ENCODE measurements around the gene SGCA.

DNA sequence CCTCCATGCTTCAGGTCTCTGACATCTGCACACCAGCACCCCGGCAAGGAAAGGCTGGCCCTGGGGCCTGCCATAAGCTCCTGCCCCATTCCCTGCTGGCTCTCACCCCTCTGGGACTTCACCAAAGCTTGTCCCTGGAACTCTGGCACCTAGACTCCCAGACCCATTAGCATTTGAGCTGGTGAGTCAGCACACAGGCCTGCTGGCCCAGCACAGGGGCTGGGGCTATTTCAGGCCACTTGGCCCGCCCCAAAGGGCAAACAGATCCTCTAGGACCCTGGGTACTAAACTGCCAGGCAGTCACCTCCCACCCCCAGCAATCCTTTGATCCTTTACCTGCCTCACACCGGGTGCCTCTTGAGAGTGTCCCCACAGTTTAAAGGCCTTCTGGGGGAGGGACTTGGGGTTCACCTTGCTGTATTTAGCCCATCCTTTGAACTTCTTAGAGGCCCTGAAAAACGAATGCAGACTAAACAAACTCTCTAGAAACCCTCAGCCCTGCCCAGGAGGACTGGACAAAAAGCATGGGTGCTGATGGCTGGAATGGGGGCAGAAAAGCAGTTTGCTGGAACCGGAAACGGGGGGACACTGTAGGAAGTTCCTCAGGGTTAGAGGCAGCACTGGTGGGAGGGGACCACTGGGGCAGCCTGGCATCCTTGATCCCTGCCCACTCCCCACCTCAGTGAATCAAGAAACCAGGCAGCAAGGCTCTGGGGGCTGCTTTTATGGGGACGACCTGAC, 32.6 kb upstream of the SGCA start:
- no peak for TF ChIP-seq POLR2A (IDR thresholded peaks at IDR 0.05; ENCODE audit: low read depth, low read length)
- TF ChIP-seq TAF1 (IDR thresholded peaks at IDR 0.05; ENCODE audit: borderline replicate concordance, low read depth, low read length): no peak
